PFSK-1 (cell line): ENCODE measurements around the gene BRCC3.

Experiments
- POLR2AphosphoS5 ChIP-seq: IDR thresholded peaks from 2 replicates; pipeline ENCODE4 v1.6.1; 2012; ENCODE audit warnings: low read depth, mild to moderate bottlenecking, control low read depth, low read length, moderate library complexity
- TF ChIP-seq, protein P1 (sequence below), 2 experiments: IDR thresholded peaks; 2 replicates each; pipeline versions ENCODE4 v1.6.1 to v1.8.0; 2011 to 2012; ENCODE audit warnings: low read depth in 2 of 2, low read length in 2 of 2, control low read depth in 1 of 2, inconsistent platforms in 1 of 2, mild to moderate bottlenecking in 1 of 2, moderate library complexity in 1 of 2; ENCODE audit not compliant: insufficient read depth in 1 of 2

DNA sequence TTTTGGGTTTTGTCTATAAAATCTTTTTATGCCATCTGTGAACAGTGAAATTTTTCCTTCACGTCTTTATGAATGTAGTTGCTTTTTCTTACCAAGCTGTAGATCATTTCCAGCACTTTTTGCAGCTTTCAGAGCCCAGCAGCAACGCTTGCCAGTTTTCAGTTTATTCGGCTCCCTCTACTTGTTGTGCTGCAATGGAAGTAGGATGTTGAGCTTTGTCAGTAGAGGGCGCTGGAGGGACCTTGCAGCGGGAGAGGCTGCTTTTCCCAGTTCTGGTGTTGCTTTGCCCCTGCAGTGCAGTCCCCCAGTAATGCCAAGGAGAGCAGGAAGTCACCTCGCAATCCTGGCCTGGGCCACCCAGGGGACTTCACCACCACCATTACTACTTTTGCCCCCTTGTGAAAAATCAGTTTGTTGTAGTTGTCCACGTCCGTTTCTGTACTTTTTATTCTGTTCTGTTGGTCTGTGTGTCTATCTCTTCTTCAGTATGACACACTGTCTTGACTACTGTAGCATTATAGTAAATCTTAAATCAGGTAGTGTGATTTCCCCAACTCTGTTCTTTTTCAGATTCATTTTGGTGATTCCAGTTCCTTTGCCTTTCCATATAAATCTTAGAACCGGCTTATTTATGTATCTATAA, 22.2 kb upstream of the BRCC3 start:
- TF ChIP-seq POLR2AphosphoS5, result no peak
- TF ChIP-seq, protein P1, sequence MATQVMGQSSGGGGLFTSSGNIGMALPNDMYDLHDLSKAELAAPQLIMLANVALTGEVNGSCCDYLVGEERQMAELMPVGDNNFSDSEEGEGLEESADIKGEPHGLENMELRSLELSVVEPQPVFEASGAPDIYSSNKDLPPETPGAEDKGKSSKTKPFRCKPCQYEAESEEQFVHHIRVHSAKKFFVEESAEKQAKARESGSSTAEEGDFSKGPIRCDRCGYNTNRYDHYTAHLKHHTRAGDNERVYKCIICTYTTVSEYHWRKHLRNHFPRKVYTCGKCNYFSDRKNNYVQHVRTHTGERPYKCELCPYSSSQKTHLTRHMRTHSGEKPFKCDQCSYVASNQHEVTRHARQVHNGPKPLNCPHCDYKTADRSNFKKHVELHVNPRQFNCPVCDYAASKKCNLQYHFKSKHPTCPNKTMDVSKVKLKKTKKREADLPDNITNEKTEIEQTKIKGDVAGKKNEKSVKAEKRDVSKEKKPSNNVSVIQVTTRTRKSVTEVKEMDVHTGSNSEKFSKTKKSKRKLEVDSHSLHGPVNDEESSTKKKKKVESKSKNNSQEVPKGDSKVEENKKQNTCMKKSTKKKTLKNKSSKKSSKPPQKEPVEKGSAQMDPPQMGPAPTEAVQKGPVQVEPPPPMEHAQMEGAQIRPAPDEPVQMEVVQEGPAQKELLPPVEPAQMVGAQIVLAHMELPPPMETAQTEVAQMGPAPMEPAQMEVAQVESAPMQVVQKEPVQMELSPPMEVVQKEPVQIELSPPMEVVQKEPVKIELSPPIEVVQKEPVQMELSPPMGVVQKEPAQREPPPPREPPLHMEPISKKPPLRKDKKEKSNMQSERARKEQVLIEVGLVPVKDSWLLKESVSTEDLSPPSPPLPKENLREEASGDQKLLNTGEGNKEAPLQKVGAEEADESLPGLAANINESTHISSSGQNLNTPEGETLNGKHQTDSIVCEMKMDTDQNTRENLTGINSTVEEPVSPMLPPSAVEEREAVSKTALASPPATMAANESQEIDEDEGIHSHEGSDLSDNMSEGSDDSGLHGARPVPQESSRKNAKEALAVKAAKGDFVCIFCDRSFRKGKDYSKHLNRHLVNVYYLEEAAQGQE (IDR thresholded peaks at IDR 0.05; ENCODE audit: insufficient read depth in 1 of 2, low read depth in 2 of 2, low read length in 2 of 2), result no peak
